Left kidney (tissue), 2 donors: Measurements from ENCODE around the gene GMEB2. TPM values are rescaled to one million over a fixed set of nuclear protein-coding genes. Genes with fewer than 3 reads are reported as not detected.
"Not testable (repeated sequence)": the region's sequence is repeated elsewhere in the genome, so short reads cannot be mapped to it uniquely, and the experiment has no call there.

Experiments used
- DNase-seq: peaks from one replicate; pipeline ENCODE4 v3.0.0-alpha.2; 2013
- polyA plus RNA-seq: library from polyadenylated mRNA; unstranded; fragments of 120-200 nt; gene quantifications from one replicate; pipeline ENCODE4 v1.2.1, GENCODE V29; 2013; ENCODE audit not compliant: insufficient read length

Gene GMEB2
- polyA plus RNA-seq, 1 donor, result 10.7 TPM

DNA sequence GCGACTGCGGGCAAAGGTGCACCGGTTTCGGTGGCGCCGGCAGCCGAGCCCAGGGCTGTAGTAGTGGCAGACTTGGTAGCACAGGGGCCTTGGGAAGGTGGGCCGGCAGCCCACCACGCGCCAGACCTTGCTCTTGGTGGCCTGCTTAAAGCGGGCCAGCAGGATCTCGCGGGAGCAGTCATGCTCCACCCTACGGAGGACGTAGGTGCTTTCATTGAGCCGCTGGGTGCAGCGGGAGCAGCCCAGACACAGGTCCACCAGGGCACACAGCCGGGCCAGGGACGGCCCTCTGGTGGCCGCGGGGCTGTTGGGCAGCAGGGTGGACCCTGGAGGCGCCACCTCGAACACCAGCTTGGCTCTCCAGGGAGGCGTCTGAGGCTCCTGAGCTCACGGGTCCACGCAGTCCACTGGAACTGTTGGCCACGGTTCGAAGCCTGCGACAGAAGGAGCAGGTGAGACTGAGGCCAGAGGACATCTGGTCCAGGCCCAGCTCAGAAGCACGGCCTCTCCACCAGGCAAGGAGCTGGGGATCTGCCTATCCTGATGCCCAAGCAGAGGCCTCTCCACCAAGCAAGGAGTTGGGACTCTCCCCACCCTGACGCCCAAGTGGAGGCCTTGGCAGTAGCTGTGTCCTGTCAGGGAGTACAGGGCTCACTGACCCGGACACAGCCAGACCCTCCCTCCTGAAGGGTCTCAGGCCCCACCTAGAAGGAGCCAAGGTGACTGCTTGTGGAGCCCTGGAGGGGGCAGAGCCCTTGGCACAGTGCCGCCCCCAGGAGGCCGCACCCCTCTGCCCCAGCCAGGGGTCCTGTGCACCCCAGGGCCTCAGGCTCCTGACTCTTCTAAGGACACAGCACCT is 53.9 kb downstream of the GMEB2 start:
- no peak for DNase-seq

DNA sequence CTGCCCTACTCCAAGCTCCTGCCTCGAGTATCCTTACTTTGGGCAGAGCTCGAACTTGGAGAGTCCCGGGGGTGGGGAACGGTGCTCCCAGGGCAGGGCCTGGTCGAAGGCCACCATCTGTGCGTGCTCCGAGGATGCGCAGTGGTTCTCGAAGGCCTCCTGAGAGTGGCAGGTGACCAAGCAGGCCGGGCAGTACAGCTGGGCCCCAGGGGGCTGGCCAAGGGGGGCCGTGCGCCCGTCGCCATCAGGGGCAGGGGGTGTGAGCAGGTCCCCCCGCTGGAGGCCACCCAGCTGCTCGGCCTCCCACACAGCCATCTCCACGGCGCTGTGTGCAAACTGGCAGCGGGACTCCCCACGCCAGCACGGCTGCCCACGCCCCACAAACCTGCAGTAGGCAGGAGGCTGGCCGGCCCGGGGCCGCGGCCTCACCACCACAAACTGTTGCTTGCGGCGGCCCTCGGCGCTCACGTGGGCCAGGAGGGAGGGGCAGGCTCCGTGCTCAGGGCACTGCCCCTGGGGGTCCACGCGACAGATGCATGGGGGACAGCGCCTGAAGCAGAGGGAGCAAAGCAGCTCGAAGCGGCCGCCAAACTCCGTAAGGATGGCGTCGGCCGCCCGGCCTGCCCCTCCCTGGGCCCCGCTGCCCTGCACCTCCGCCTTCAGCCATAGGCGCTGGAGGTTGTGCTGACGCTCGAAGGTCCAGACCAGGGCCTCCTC is 54.7 kb downstream of the GMEB2 start:
- no peak for DNase-seq

DNA sequence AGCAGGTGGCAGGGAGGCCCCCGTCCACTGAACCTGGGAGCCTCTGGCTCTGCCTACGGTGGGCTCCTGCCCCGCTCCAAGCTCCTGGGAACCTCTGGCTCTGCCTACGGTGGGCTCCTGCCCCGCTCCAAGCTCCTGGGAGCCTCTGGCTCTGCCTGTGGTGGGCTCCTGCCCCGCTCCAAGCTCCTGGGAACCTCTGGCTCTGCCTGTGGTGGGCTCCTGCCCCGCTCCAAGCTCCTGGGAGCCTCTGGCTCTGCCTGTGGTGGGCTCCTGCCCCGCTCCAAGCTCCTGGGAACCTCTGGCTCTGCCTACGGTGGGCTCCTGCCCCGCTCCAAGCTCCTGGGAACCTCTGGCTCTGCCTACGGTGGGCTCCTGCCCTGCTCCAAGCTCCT is 55.8 kb downstream of the GMEB2 start:
- DNase-seq, result not testable (repeated sequence)

DNA sequence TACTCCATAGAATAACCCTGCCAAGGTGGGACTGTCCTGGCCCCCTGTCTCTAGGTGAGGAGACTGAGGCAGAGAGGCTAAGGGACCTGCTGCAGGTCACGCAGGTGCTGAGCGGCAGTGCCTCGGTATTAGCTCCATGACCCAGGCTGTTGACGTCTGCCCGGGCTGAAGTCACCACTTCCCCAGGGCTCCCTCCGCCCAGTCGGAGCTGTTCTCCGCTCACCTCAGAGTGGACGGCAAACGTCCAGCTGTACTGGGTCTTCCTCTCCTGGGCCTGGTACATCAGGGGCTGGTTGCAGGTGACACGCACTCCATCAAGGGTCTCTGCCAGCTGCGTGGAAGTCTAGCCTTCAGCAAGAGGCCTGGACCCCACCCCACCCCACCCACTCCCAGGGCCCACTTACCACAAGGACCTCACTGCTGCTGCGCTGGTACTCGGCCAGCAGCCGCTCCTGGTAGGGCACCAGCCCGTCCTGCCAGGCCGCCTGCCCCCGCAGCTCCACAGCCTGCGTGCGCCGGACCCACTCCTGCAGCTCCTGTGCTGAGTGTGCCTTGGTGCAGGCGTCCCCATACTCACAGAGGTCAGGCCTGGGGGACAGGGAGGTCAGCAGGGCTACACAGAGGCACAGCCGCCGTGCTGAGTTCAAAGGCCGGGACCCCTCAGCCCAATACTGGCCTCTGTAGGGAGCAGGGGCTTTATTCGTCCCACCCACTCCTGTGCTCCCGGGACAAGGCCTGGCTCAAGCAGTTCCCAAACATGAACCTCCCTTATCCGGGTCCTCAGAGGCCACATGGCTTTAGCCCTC is 56.4 kb downstream of the GMEB2 start:
- no peak for DNase-seq

DNA sequence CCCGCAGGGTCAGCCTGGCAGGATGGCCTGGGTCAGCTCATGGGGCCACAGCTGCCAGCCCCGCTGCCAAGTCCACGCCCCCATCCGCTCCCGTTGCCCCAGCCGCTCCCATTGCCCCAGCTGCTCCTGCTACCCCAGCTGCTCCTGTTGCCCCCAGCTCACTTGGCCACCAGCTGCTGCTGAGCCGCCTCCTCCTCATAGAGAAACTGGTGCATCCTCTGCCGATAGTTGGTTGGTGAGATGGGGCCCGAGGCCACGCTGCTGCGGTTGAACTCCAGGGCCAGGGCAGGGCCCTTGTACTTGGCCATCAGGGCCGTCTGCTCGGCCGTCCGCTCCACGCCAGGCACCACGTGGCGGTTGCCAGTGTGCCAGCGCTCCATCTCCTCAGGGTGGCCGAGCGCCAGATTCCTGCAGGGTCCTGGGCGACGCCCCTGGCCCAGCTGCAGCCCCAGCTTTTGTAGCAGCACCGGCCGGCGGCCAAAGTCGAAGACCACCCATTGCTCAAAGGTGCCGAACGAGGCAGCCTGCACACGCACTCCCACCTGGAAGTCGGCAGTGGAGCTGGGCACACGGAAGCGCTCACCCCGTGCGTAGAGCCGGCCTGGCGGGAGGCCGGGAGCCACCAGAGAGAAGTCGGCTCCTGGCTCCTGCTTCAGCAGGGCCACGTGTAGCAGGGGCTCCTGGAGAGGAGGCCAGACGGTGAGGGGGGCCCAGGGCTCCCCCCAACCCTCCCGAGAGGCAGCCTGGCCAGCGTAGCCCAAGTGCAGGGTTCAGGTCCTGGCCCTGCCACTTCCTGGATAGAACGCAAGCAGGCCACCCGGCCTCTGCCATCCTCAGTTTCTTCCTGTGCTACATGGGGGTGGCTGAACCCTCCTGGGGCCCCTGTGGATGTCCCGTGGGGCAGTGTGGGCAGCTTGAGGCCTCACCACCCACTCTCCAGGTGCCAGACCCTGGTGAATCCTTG is 57.6 kb downstream of the GMEB2 start:
- no peak for DNase-seq

DNA sequence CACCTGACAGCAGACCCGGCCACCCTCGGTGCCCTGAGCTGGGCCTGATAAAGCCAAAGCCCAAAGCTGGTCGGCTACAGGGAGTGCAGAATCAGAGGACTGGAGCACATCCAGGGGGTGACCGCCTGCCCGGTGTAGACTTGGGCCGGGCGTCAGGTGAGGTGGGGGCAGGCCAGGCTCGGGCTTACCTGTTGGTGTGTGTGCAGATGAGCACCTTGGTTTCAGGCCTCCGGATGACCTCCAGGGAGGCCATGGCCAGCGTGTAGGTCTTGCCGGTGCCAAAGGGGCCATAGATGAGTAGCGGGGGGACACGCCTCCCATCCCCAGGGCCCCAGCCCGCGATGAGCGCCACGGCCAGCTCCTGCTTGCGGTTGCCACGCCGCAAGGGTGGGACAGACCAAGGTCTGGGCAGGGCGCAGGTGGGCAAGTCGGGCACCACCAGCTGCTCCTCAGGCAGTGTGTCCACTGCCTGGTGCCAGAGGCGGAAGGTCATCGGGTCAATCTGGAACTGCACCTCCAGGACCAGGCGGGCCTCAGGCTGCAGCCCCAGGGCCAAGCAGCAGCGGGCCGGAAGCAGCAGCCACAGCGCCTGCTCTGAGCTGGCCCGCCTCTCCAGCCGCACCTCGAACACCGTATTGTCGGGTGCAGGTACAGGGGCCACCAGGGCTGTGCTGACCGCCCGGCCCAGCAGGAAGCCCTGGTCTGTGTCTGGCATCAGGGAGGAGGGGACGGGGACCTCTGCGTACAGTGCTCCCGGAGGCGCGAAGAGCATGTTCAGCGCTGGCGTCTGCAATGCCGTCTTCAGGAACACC is 58.5 kb downstream of the GMEB2 start:
- no peak for DNase-seq

DNA sequence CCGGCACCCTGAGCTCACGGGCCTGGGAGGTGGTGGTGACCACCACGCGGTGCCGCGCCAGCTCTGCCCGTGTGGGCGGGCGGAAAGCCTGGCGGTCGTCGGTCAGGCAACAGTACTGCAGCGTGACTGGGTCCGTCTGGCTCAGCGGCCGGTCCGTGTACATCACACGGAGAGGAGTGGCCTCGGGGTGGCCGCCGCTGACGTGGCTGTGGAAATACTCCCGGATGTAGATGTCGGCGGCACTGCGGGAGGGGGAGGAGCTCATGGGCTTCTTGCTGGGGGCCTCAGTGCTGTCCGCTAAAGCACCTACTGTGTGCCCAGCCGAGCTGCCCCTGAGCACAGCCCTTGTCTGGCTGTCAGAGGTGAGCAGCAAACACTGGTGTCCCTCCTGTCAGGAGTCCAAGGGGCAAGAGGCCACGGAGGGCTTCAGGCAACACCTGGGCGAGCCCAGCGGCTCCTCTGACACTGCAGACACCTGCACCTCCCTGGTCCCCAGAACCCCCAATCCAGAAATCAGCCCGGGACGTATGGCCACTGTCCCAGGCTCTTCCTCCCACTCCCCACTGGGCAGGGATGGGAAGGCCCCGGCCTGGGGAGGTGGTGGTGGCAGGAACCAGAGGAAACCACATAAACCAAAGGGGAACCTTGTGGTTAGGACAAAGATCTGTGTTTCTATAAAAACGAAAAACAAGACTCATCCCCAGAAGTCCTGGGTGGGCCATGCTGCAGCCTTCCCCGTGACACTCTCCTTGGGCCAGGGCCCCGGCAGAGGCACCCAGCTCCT is 59.3 kb downstream of the GMEB2 start:
- DNase-seq, result no peak

DNA sequence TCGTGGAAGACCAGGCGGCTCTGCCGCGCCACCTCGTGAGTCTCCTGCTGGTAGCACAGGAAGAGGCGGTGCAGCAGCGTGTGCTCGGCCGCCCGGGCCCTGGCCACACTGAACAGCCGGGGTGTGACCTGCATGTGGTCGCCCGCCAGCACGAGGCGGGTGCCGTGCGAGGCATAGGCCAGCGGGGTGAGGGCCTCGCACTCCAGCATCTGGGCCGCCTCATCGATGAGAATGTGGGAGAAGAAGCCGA is 59.8 kb downstream of the GMEB2 start:
- no peak for DNase-seq

DNA sequence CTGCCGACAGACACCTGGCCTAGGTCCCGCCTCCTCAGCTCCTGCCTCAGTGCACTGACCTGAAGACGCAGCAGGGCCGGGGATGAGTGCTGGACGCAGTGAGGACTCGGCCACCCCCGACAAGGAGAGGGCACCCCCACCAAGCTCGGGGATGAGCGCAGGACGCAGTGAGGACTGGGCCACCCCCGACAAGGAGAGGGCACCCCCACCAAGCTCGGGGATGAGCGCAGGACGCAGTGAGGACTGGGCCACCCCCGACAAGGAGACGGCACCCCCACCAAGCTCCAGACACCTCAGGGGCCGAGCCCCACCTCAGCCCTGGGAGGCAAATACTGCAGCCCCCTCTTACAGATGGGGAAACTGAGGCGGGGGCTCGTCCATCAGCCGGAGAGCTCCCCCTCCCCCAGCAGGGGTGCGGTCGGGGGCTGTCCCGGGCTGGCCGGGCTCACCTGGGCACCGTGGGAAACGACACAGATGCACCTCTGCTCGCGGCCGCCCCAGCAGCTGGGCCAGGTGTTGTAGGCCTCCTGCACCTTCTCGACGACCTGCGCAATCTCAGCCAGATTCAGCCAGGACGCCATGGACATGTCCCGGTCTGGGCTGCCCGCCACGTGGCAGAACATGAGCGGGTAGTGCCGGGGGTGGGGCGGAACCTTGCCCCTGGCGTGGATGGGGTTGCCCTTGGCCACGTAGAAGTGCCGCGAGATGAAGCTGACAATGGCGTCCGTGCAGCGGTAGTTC is 60.3 kb downstream of the GMEB2 start:
- DNase-seq, result no peak

DNA sequence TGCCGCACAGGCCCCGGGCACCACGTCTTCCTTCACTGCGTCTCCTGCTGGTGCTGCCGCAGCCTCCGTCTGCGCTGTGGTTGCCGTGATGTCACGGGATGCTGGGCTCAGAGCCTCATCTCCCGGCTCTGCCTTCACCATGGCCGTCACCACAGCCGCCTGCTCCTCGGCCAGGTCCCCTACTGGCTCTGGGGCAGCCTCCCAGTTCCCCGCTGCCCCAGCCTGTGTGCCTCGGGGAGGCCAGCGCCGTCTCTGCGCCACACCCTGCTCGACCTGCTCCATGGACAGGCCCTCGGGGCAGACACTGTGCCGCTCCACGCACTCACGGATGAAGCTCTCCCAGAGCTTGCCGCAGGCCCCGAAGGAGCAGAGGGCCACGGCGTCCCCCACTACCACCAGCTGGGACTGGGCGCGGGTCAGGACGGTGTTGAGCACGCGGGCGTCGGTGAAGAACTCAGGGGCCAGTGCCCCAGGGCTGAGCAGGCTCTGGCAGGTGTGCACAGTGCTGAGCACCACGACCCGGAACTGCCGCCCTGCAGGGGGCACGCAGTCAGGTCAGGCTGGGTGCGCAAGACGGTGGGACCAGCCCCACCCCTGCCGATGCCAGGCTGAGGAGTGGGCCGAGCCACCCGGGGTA is 61.1 kb downstream of the GMEB2 start:
- DNase-seq, result no peak

DNA sequence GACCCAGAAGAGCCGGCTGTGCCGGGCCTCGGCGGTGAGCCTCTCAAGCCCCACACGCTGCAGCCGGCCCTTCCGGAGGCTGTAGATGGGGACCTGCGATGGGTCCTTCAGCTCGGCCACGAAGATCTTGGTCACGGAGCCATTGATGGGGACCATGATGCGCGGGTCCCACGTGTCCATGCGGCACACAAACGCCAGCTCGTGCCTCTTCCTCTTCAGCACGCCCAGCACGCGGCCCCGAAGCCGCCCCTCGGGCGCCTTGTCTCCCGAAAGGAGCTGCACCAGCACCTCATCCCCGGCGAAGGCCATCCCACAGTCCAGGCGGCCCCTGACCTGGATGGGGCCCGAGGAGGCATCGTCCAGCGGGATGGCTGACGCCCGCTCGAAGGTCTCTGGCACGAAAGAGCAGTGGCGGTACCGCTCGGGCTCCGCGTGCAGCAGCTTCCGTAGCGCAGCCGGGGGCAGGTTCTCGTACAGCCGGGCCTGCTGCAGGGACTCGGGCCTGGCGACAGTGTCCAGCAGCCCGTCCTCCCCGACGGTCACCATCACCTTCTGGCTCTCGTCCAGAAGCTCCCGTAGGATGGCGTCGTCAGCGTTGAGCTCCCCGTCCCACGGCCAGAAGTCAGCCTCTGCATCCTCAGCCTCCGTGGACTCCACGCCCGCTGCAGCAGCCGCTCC is 61.7 kb downstream of the GMEB2 start:
- DNase-seq, result no peak

DNA sequence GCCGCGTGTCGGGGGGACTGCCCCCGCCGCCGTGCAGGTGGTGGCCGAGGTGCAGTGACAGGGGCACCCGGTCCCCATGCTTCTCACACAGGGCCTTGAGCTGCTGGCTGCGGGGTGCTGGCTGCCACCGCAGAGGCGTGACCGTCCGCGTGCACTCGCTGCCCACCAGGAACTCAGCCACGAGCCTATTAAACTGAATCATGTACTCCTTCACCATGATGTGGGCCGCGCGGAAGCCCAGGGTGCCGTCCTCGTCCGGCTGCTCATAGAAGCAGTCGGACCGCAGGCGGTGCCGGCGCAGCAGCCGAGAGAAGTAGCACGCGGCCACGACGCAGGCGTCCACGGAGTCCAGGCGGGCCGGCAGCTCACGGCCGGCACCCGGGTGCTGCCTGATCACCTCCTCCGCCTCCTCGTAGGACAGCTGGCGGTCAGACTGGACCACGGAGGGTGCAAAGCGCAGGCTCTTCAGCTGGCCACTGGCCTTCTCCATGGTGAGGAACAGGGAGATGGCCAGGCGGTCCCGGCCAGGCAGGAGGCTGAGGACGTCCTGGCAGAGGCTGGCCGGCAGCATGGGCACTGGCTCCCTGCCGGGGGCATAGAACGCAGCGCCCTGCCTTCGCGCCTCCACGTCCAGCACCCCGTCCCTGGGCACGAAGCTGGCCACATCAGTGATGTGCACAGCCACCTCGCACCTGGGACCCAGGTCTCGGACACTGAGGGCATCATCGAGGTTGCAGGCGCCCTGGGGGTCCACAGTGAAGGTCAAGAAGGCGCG is 62.7 kb downstream of the GMEB2 start:
- DNase-seq, result no peak

DNA sequence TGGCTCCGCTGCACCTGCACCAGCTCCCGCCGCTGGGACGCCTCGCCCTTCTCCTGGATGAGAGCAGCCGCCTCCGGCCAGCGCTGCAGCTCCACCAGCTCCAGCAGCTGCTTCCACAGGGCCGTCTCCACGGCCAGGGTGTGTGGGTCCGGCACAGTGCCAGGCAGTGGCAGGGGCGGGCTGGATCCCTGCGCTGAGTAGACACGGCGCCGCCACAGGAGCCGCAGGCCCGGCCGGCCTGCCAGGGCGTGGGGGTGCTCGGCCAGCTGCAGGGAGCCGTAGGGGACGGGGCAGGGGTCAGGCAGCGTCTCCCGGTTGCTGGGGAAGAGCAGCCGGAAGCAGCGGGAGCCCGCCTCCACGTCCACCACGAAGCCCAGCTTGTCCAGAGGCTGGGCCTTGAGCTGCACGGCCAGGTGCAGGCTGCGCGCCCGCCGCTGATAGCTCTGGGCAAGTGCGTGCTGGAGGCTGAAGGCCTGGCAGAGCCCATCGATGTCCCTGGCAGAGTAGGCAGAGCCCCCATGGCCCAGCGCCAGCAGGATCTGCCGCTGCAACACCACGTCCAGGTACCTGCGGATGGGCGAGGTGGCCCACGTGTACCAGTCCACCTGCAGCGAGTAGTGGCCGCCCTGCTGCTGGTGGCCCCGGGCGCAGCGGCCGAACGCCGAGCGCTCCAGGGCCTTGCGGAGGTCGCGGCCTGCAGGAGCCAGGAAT is 63.5 kb downstream of the GMEB2 start:
- no peak for DNase-seq

DNA sequence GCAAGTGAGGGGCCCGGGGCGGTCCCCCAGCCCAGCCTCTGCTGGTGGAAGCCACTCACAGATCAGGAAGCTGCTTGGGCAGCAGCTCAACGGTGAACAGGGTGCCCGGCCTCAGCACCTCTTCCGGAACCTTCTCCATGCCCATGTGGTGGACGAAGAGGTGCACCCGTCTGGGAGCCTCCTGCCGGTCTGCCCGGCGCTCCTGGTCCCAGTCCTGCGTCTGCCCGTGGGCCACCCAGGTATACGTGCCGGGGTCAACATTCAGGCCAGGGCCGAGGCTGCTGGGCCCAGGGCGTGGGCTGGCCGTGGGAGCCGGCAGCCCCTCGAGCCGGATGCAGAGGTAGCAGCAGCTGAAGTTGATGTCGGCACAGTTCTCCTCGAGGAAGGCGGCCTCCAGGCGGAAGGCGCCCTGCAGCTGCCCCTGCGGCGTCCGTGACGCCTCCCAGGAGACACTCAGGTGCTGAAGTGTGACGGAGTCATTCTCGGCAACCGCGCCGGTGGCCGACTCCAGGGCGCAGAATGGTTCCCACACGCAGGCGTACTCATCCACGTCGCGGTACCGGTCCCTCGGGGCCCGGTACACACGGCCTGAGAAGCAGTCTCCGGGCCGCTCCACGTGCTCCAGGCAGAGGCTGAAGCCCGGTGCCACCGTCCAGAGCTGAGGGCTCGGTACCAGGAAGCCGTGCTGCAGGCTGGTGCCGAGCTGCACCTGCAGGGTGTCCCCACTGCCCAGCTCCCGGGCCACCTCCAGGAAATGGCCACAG is 64.3 kb downstream of the GMEB2 start:
- no peak for DNase-seq

DNA sequence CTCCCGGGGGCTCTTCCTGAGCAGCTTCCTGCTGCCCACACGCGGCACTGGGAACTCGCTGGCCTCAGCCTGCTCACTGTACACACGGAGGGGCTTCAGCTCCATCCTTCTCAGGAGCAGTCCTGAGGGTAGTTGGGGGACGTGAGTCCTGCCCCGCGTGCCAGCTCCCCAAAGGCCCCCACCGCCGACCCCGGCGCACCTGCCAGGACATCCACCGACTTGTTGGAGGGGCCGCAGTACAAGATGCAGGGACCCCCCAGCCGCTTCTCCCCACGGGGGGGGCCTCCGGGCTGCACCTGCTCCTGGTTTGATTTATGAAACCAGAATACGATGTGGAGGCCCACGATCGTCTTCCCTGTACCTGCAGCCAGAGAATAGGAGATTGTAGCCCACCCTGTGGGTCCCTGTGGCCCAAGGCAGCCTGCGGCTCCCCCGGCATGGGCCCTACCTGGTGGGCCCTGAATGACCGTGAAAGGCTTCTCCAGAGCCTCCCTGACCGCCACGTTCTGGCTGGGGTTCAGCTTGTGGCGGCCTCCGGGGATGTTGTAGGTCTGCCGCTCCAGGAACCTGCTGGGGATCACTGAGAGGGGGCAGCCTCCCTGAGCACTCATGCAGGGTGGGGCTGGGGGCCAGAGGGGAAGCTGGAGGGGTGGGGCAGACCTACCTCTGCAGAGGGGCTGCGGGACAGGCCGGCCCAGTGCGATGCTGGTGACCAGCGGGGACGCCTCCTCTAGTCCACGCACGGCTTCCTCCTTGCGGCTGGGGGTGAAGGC is 65.1 kb downstream of the GMEB2 start:
- DNase-seq, result no peak
